Heart right ventricle (tissue), 16 donors: Measurements from ENCODE around the gene HELZ. TPM values are rescaled to one million over a fixed set of nuclear protein-coding genes. Genes with fewer than 3 reads are reported as not detected.

Experiments
- ATAC-seq, 8 donors: fragments of 200-7000 bp; cut with Tn5 transposase; one replicate each; pipeline ENCODE4 v1.9.1; 2020; ENCODE audit warnings: mild to moderate bottlenecking in 8 of 8, moderate library complexity in 8 of 8, moderate number of reproducible peaks in 1 of 8
- DNase-seq, 2 donors: peaks; one replicate each; pipeline ENCODE4 v3.0.0-alpha.2; 2020
- H3K27ac ChIP-seq, 10 donors: fragments of 200-600 bp; sonication (generic) in 2 of 10; one replicate each; pipeline versions ENCODE4 v1.5.0 to v1.8.0; 2020 to 2022; ENCODE audit warnings: mild to moderate bottlenecking in 3 of 10
- H3K27me3 ChIP-seq, 7 donors: fragments of 200-600 bp; one replicate each; pipeline ENCODE4 v1.8.0; 2021 to 2022; ENCODE audit warnings: mild to moderate bottlenecking in 2 of 7
- H3K36me3 ChIP-seq, 9 donors: fragments of 200-600 bp; sonication (generic) in 1 of 9; one replicate each; pipeline versions ENCODE4 v1.5.0 to v1.8.0; 2020 to 2022; ENCODE audit warnings: mild to moderate bottlenecking in 2 of 9
- H3K4me1 ChIP-seq, 9 donors: fragments of 200-600 bp; sonication (generic) in 1 of 9; one replicate each; pipeline versions ENCODE4 v1.5.0 to v1.8.0; 2020 to 2022; ENCODE audit warnings: mild to moderate bottlenecking in 4 of 9
- H3K4me3 ChIP-seq, 10 donors: fragments of 200-600 bp; sonication (generic) in 2 of 10; one replicate each; pipeline versions ENCODE4 v1.5.0 to v1.8.0; 2020 to 2022; ENCODE audit warnings: mild to moderate bottlenecking in 7 of 10, moderate library complexity in 2 of 10
- H3K9me3 ChIP-seq, 11 donors: fragments of 200-600 bp in 10 of 11; sonication (generic) in 2 of 11; one replicate each; pipeline versions ENCODE4 v1.5.0 to v1.8.0; 2013 to 2022; ENCODE audit warnings: mild to moderate bottlenecking in 2 of 11, control low read depth in 1 of 11, moderate library complexity in 1 of 11
- CTCF ChIP-seq, 9 donors: fragments of 200-600 bp; sonication (generic) in 2 of 9; IDR thresholded peaks; one replicate each; pipeline versions ENCODE4 v1.5.0 to v1.8.0; 2021 to 2022; ENCODE audit warnings: antibody characterized with exemption in 9 of 9, mild to moderate bottlenecking in 5 of 9, moderate library complexity in 1 of 9
- WGBS, 2 donors: extraction: QIAGEN DNeasy Blood & Tissue Kit; methylation state at CpG; one replicate each; pipeline ENCODE4 v1.1.7; 2013; ENCODE audit warnings: inconsistent platforms in 1 of 2; 5-methylcytosine and 5-hydroxymethylcytosine counted together
- intact Hi-C, 10 donors: fragments of 100-400 bp; cut with DNase I; formaldehyde crosslinking; loops; one replicate each; pipeline versions ENCODE4 v1.11.1 to v1.14.2; 2022
- polyA plus RNA-seq, 2 donors: library from polyadenylated mRNA; stranded (reverse); fragments of 200-250 nt; gene quantifications; one replicate each; pipeline ENCODE4 v1.2.3, GENCODE V29; 2013
- total RNA-seq, 10 donors: library from RNA; stranded (reverse); fragmentation: NEBNext Ultra II Directional in 3 of 10; extraction: Animal tissue kit (Norgen Biotek cat#: 25700) in 3 of 10; gene quantifications; one replicate each; pipeline versions ENCODE4 v1.2.1 to v1.2.4, GENCODE V29; 2021 to 2023
- donor health status: Arrhythmogenic right ventricular cardiomyopathy.
- donor health status: ischemic (EF 13 %, LVEDD 7.1; RV severe dilation, severe dysfunction).
- donor health status: healthy with polysubstance abuse.
- donor health status: DM: no; HTN: yes; CAD: no.
- donor health status: DM: no; HTN: no; CAD: no.
- donor health status: ischemic (EF 25% LVEDD 6.9; RV normal size, moderate dysfunction).
- donor health status: ischemic (EF 25% LVEDD 5.7; RV mildly dilated, moderate dysfunction).
- donor health status: healthy.
- donor health status: DM: yes; HTN: yes; CAD: no.
- donor health status: Ischemic cardiomyopathy.
- donor health status: ischemic (EF 35%, LVEDD 5.7; RV mildly dilated, moderate dysfunction).
- donor health status: nonischemic (EF 11% LVEDD 7.7; RV severe dilation, severe dysfunction).
- donor health status: DM: yes; HTN: yes; CAD: no.
- donor health status: PGD.
- donor health status: ischemic (EF 29% LVEDD 5.4; RV normal size, mild dysfunction).
- donor health status: nonischemic (EF 23%, LVEDD 6.1; RV moderate dilation, normal function).

The HELZ gene
- total and polyA plus RNA-seq, 12 donors: 2.4 to 50.3 (median 40.6) TPM

- DNase-seq (no peak), ATAC-seq (no peak)
- H3K9me3 ChIP-seq: no peaks in the 10 kb centered on the region
- no peak for TF ChIP-seq CTCF (IDR thresholded peaks at IDR 0.05)
- H3K27me3 ChIP-seq: no peaks in the 10 kb centered on the region
- no peak overlapping the region for H3K27ac ChIP-seq
- WGBS, 2 donors: 82 to 86% methylated on average over 9 of the region's 9 CpGs
- peaks cover 0 to 74% (median 10%) of the 10 kb centered on the region in 9 donors for H3K36me3 ChIP-seq
- intact Hi-C loops: loop anchor here in 3 of 10 donors (10.0 kb wide), 2 partner anchors 242 to 432 kb away; no protein-coding TSS in a partner anchor
- peaks cover 0 to 11% (median 0%) of the 10 kb centered on the region in 9 donors for H3K4me1 ChIP-seq
- H3K4me3 ChIP-seq: no peak overlapping the region
These were observed 88.5 kb downstream of the HELZ start for GRCh38 chr17:67156269-67157199.

GRCh38 chr17:67152824-67153223 lies 92.2 kb downstream of the HELZ start:
- ATAC-seq: no peak
- TF ChIP-seq CTCF (IDR thresholded peaks at IDR 0.05): no peak
- Histone ChIP-seq H3K4me1 (peaks cover 0 to 3% (median 0%) of the 10 kb centered on the region in 9 donors), H3K27ac (no peak overlapping the region), H3K27me3 (no peaks in the 10 kb centered on the region), H3K9me3 (no peaks in the 10 kb centered on the region), H3K4me3 (no peak overlapping the region), H3K36me3 (peaks cover 0 to 84% (median 18%) of the 10 kb centered on the region in 9 donors)
- no peak for DNase-seq
- 93 to 94% methylated on average over 2 of the region's 2 CpGs for WGBS, 2 donors
- intact Hi-C loops: loop anchor here in 3 of 10 donors (10.0 kb wide), 2 partner anchors 238 to 428 kb away; no protein-coding TSS in a partner anchor

- Histone ChIP-seq H3K9me3 (no peaks in the 10 kb centered on the region), H3K36me3 (peaks cover 0 to 84% (median 29%) of the 10 kb centered on the region in 9 donors), H3K27me3 (no peaks in the 10 kb centered on the region), H3K4me1 (peaks cover 0 to 3% (median 0%) of the 10 kb centered on the region in 9 donors), H3K4me3 (no peak overlapping the region), H3K27ac (no peak overlapping the region)
- intact Hi-C loops: loop anchor here in 3 of 10 donors (10.0 kb wide), 2 partner anchors 237 to 427 kb away; no protein-coding TSS in a partner anchor
- 71 to 93% methylated on average over 2 of the region's 2 CpGs for WGBS, 2 donors
- no peak for TF ChIP-seq CTCF (IDR thresholded peaks at IDR 0.05)
- ATAC-seq (no peak), DNase-seq (no peak)
These were observed 93.3 kb downstream of the HELZ start for GRCh38 chr17:67151717-67152116.

GRCh38 chr17:67150826-67151225 lies 94.2 kb downstream of the HELZ start:
- ATAC-seq (no peak), DNase-seq (no peak)
- H3K27me3 ChIP-seq: no peaks in the 10 kb centered on the region
- peaks cover 0 to 88% (median 34%) of the 10 kb centered on the region in 9 donors for H3K36me3 ChIP-seq
- no peaks in the 10 kb centered on the region for H3K9me3 ChIP-seq
- WGBS, 2 donors: 89 to 93% methylated on average over 3 of the region's 3 CpGs
- peaks cover 0 to 3% (median 0%) of the 10 kb centered on the region in 9 donors for H3K4me1 ChIP-seq
- no peak for TF ChIP-seq CTCF (IDR thresholded peaks at IDR 0.05)
- intact Hi-C loops: loop anchor here in 3 of 10 donors (10.0 kb wide), 2 partner anchors 236 to 426 kb away; no protein-coding TSS in a partner anchor
- no peak overlapping the region for H3K4me3 ChIP-seq
- no peak overlapping the region for H3K27ac ChIP-seq
